Measurements from ENCODE around the gene FADS2. TPM values are rescaled to one million over a fixed set of nuclear protein-coding genes. Genes with fewer than 3 reads are reported as not detected.
A peak's percentile ranks its signal among the peaks of the same experiment; 100 is the strongest.

The FADS2 gene
- total RNA-seq, 2 experiments from 2014 or later = 0.08 to 0.33 TPM

- H3K27me3 Mint-ChIP-seq = no peaks in the 10 kb centered on the region
- no peak overlapping the region for H3K27ac Mint-ChIP-seq
- peaks cover 25% of the 10 kb centered on the region for H3K4me1 ChIP-seq (ENCODE audit: insufficient read depth, low read length)
- ATAC-seq (ENCODE audit: poor library complexity) = no peak
- intact Hi-C loops (cut with DNase I, micrococcal nuclease) = no loop called here
- no peak for TF ChIP-seq CTCF (IDR thresholded peaks at IDR 0.05)
- H3K36me3 Mint-ChIP-seq (ENCODE audit: low read depth) = peaks cover 75% of the 10 kb centered on the region
- H3K27ac ChIP-seq (ENCODE audit: low read depth in 1 of 2, low read length in 2 of 2) = no peak overlapping the region
- no peak overlapping the region for H3K4me3 Mint-ChIP-seq
- H3K27me3 ChIP-seq (ENCODE audit: control insufficient read depth in 1 of 2, insufficient read depth in 2 of 2, low read length in 2 of 2) = no peaks in the 10 kb centered on the region
- H3K9me3 Mint-ChIP-seq = no peaks in the 10 kb centered on the region
- no peaks in the 10 kb centered on the region for H3K9me3 ChIP-seq (ENCODE audit: control insufficient read depth in 1 of 2, insufficient read depth in 1 of 2, low read length in 2 of 2)
- no peak overlapping the region for H3K4me3 ChIP-seq (ENCODE audit: low read length)
- peaks cover 30% of the 10 kb centered on the region for H3K4me1 Mint-ChIP-seq (ENCODE audit: low read depth)
- ChIA-PET CTCF (interaction anchor here (0.6 kb wide), 1 partner anchor 40 kb away, joined by 3 read pairs; no protein-coding TSS in a partner anchor), POLR2A (interaction anchor here (0.7 kb wide), 1 partner anchor 12 kb away, joined by 3 read pairs; no protein-coding TSS in a partner anchor)
- peak in 3 of 14 experiments; percentile 27 to 42 (median 35) for DNase-seq
- H3K36me3 ChIP-seq (ENCODE audit: insufficient read depth, low read length) = peaks cover 66% of the 10 kb centered on the region
Observed at GRCh38 chr11:61787928-61788491, 40.1 kb upstream of the FADS2 start.

- H3K27ac Mint-ChIP-seq = peak overlapping the region; percentile 95
- ChIA-PET CTCF (interaction anchor here (1.9 kb wide), 1 partner anchor 290 kb away, joined by 9 read pairs; no protein-coding TSS in a partner anchor), POLR2A (interaction anchor here (0.8 to 2.8 kb wide), 6 partner anchors 9 to 332 kb away, joined by 3 to 12 read pairs (median 4); no protein-coding TSS in a partner anchor)
- peaks cover 38% of the 10 kb centered on the region for H3K4me1 Mint-ChIP-seq (ENCODE audit: low read depth)
- H3K4me3 ChIP-seq (ENCODE audit: low read length) = peak overlapping the region; percentile 87
- H3K27ac ChIP-seq (ENCODE audit: low read depth in 1 of 2, low read length in 2 of 2) = peak overlapping the region; percentile 93 to 97
- H3K27me3 ChIP-seq (ENCODE audit: control insufficient read depth in 1 of 2, insufficient read depth in 2 of 2, low read length in 2 of 2) = no peaks in the 10 kb centered on the region
- H3K36me3 ChIP-seq (ENCODE audit: insufficient read depth, low read length) = peaks cover 51% of the 10 kb centered on the region
- peaks cover 34% of the 10 kb centered on the region for H3K4me1 ChIP-seq (ENCODE audit: insufficient read depth, low read length)
- DNase-seq (peak in 5 of 14 experiments; percentile 21 to 72 (median 57)), ATAC-seq (ENCODE audit: poor library complexity) (peak; percentile 10)
- no peak for TF ChIP-seq CTCF (IDR thresholded peaks at IDR 0.05)
- intact Hi-C loops (cut with DNase I, micrococcal nuclease) = loop anchor here (1.0 to 10.0 kb wide), 4 partner anchors 173 to 873 kb away; partner anchors contain the start of genes C11orf98 (in 1 of the 2), CSKMT (in 1 of the 2), FTH1 (in 1 of the 2) and SDHAF2 (in 1 of the 2)
- H3K36me3 Mint-ChIP-seq (ENCODE audit: low read depth) = peaks cover 51% of the 10 kb centered on the region
- H3K4me3 Mint-ChIP-seq = peak overlapping the region; percentile 94
- H3K27me3 Mint-ChIP-seq = no peaks in the 10 kb centered on the region
- no peaks in the 10 kb centered on the region for H3K9me3 ChIP-seq (ENCODE audit: control insufficient read depth in 1 of 2, insufficient read depth in 1 of 2, low read length in 2 of 2)
- no peaks in the 10 kb centered on the region for H3K9me3 Mint-ChIP-seq
Observed at GRCh38 chr11:61791737-61792309, 36.3 kb upstream of the FADS2 start.

GRCh38 chr11:61792310-61793082, 35.6 kb upstream of the FADS2 start, which contains the start of the genes FEN1 and TMEM258:
TSS of gene FEN1 (plus strand) at chr11:61792911. CDS start at chr11:61795362, 2,451 bp downstream.
TSS of gene TMEM258 (minus strand) at chr11:61792599. CDS start at chr11:61792558, 41 bp downstream.
- Histone ChIP-seq H3K4me3 (ENCODE audit: low read length) (peak within 1 kb of the TSS; percentile 87), H3K36me3 (ENCODE audit: insufficient read depth, low read length) (peaks cover 44% of the 10 kb centered on the region), H3K27ac (ENCODE audit: low read depth in 1 of 2, low read length in 2 of 2) (peak within 1 kb of the TSS; percentile 93 to 97), H3K9me3 (ENCODE audit: control insufficient read depth in 1 of 2, insufficient read depth in 1 of 2, low read length in 2 of 2) (no peaks in the 10 kb centered on the region), H3K4me1 (ENCODE audit: insufficient read depth, low read length) (peaks cover 34% of the 10 kb centered on the region), H3K27me3 (ENCODE audit: control insufficient read depth in 1 of 2, insufficient read depth in 2 of 2, low read length in 2 of 2) (no peaks in the 10 kb centered on the region)
- H3K36me3 Mint-ChIP-seq (ENCODE audit: low read depth) = peaks cover 50% of the 10 kb centered on the region
- H3K4me3 Mint-ChIP-seq = peak within 1 kb of the TSS; percentile 94
- peak within 1 kb of the TSS; percentile 95 for H3K27ac Mint-ChIP-seq
- no peaks in the 10 kb centered on the region for H3K27me3 Mint-ChIP-seq
- DNase-seq (peak; percentile 74 to 94 (median 80)), ATAC-seq (ENCODE audit: poor library complexity) (peak; percentile 88)
- peaks cover 44% of the 10 kb centered on the region for H3K4me1 Mint-ChIP-seq (ENCODE audit: low read depth)
- H3K9me3 Mint-ChIP-seq = no peaks in the 10 kb centered on the region
- CTCF ChIA-PET = interaction anchor here (1.0 to 1.9 kb wide), 3 partner anchors 59 to 315 kb away, joined by 3 to 9 read pairs (median 6); no protein-coding TSS in a partner anchor
- intact Hi-C loops (cut with DNase I, micrococcal nuclease) = loop anchor here (1.0 to 10.0 kb wide), 4 partner anchors 172 to 872 kb away; partner anchors contain the start of genes C11orf98 (in 1 of the 2), CSKMT (in 1 of the 2), FTH1 (in 1 of the 2) and SDHAF2 (in 1 of the 2)
- no peak for TF ChIP-seq CTCF (IDR thresholded peaks at IDR 0.05)
- POLR2A ChIA-PET = interaction anchor here (0.8 to 2.8 kb wide), 11 partner anchors 9 to 331 kb away, joined by 3 to 12 read pairs (median 4); partner anchors contain the start of gene FTH1

All from CD4-positive, alpha-beta T cell (primary cell).